ENCODE measurements around the gene TRPV5. TPM values are rescaled to one million over a fixed set of nuclear protein-coding genes. Genes with fewer than 3 reads are reported as not detected.

The TRPV5 gene
- total RNA-seq, 3 donors from 2014 or later (not counting 1 experiment from before 2014, with no cell fraction given), result not detected

GRCh38 chr7:142932386-142933091, 1.0 kb downstream of the TRPV5 start:
- Histone ChIP-seq H3K36me3 (ENCODE audit: control insufficient read depth, insufficient read depth, low read length) (no peaks in the 10 kb centered on the region), H3K27ac (ENCODE audit: low read length) (no peak overlapping the region), H3K27me3 (ENCODE audit: control insufficient read depth, insufficient read depth, low read length) (no peaks in the 10 kb centered on the region), H3K9me3 (ENCODE audit: control insufficient read depth, insufficient read depth, low read length) (no peaks in the 10 kb centered on the region), H3K4me1 (ENCODE audit: control insufficient read depth, insufficient read depth, low read length) (no peaks in the 10 kb centered on the region), H3K4me3 (ENCODE audit: low read length) (no peak overlapping the region)
- H3K27ac Mint-ChIP-seq, result no peak overlapping the region
- H3K27me3 Mint-ChIP-seq (ENCODE audit: low read depth in 2 of 2), result peaks cover 9 to 13% of the 10 kb centered on the region in 2 donors
- no peaks in the 10 kb centered on the region for H3K9me3 Mint-ChIP-seq
- intact Hi-C loops (cut with micrococcal nuclease), result no loop called here
- no peaks in the 10 kb centered on the region for H3K4me1 Mint-ChIP-seq
- no peak overlapping the region for H3K4me3 Mint-ChIP-seq
- no peaks in the 10 kb centered on the region for H3K36me3 Mint-ChIP-seq
- WGBS (ENCODE audit: insufficient coverage), result 80% methylated on average over 5 of the region's 5 CpGs
- ATAC-seq (no peak), DNase-seq (no peak)
- no peak for TF ChIP-seq CTCF (IDR thresholded peaks at IDR 0.05)

- no peaks in the 10 kb centered on the region for H3K9me3 ChIP-seq (ENCODE audit: control insufficient read depth, insufficient read depth, low read length)
- no peaks in the 10 kb centered on the region for H3K36me3 Mint-ChIP-seq
- intact Hi-C loops (cut with micrococcal nuclease), result no loop called here
- no peak overlapping the region for H3K27ac ChIP-seq (ENCODE audit: low read length)
- H3K4me3 Mint-ChIP-seq, result no peak overlapping the region
- H3K4me1 Mint-ChIP-seq, result no peaks in the 10 kb centered on the region
- H3K9me3 Mint-ChIP-seq, result no peaks in the 10 kb centered on the region
- peaks cover 7 to 9% of the 10 kb centered on the region in 2 donors for H3K27me3 Mint-ChIP-seq (ENCODE audit: low read depth in 2 of 2)
- no peak for ATAC-seq
- no peak overlapping the region for H3K4me3 ChIP-seq (ENCODE audit: low read length)
- WGBS (ENCODE audit: insufficient coverage), result 89% methylated on average over 10 of the region's 11 CpGs
- no peak overlapping the region for H3K27ac Mint-ChIP-seq
- H3K27me3 ChIP-seq (ENCODE audit: control insufficient read depth, insufficient read depth, low read length), result no peaks in the 10 kb centered on the region
- DNase-seq, result no peak
- no peak for TF ChIP-seq CTCF (IDR thresholded peaks at IDR 0.05)
- no peaks in the 10 kb centered on the region for H3K36me3 ChIP-seq (ENCODE audit: control insufficient read depth, insufficient read depth, low read length)
- H3K4me1 ChIP-seq (ENCODE audit: control insufficient read depth, insufficient read depth, low read length), result no peaks in the 10 kb centered on the region
These were observed 3.3 kb downstream of the TRPV5 start for GRCh38 chr7:142930126-142930730.

DNA sequence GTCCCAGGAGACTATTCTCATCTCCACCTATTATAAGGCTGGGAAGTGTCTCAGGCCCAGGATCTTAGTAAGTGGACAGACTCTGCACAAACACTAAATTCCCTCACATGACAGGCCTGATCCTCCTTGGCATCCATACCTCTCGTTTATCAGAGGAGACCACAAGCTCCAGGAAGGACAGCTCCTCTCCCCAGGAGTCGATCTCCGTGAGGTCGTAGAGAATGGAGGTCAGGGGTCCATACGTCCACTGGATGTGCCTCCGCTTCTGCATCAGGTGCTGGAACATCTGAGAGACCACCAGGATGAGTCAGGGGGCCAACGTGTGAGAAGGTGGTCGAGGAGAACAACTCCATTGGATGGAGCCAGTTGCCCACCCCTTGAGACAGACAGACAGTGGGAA, 5.6 kb downstream of the TRPV5 start:
- 81% methylated on average over 8 of the region's 8 CpGs for WGBS (ENCODE audit: insufficient coverage)
- H3K4me1 Mint-ChIP-seq, result no peaks in the 10 kb centered on the region

More for the DNA sequence above, 5.6 kb downstream of the TRPV5 start:
- no peak overlapping the region for H3K4me3 ChIP-seq (ENCODE audit: low read length)
- ATAC-seq, result no peak
- no peak overlapping the region for H3K27ac ChIP-seq (ENCODE audit: low read length)
- no peaks in the 10 kb centered on the region for H3K9me3 Mint-ChIP-seq
- no peaks in the 10 kb centered on the region for H3K9me3 ChIP-seq (ENCODE audit: control insufficient read depth, insufficient read depth, low read length)
- peaks cover 0 to 5% of the 10 kb centered on the region in 2 donors for H3K27me3 Mint-ChIP-seq (ENCODE audit: low read depth in 2 of 2)
- no peaks in the 10 kb centered on the region for H3K36me3 Mint-ChIP-seq
- no peak for TF ChIP-seq CTCF (IDR thresholded peaks at IDR 0.05)
- no peak overlapping the region for H3K27ac Mint-ChIP-seq
- no peaks in the 10 kb centered on the region for H3K4me1 ChIP-seq (ENCODE audit: control insufficient read depth, insufficient read depth, low read length)
- no peak for DNase-seq
- no peak overlapping the region for H3K4me3 Mint-ChIP-seq
- H3K27me3 ChIP-seq (ENCODE audit: control insufficient read depth, insufficient read depth, low read length), result no peaks in the 10 kb centered on the region
- no peaks in the 10 kb centered on the region for H3K36me3 ChIP-seq (ENCODE audit: control insufficient read depth, insufficient read depth, low read length)
- intact Hi-C loops (cut with micrococcal nuclease), result no loop called here

Data from natural killer cell (primary cell).